Sigmoid colon (tissue), 7 donors: ENCODE measurements around the gene PHC3. TPM values are rescaled to one million over a fixed set of nuclear protein-coding genes. Genes with fewer than 3 reads are reported as not detected.

Source experiments
- DNase-seq: peaks from one replicate; pipeline ENCODE4 v3.0.0-alpha.2; 2019
- H3K27ac ChIP-seq, 4 donors: fragments of 200-600 bp; sonication (generic); one replicate each; pipeline ENCODE4 v1.5.1; 2016 to 2019; ENCODE audit warnings: mild to moderate bottlenecking in 1 of 4
- H3K27me3 ChIP-seq, 3 donors: fragments of 200-600 bp; sonication (generic); one replicate each; pipeline ENCODE4 v1.5.1; 2019; ENCODE audit warnings: mild to moderate bottlenecking in 1 of 3
- H3K36me3 ChIP-seq, 4 donors: fragments of 200-600 bp; sonication (generic); one replicate each; pipeline ENCODE4 v1.5.1; 2016 to 2019
- H3K4me1 ChIP-seq, 4 donors: fragments of 200-600 bp; sonication (generic); one replicate each; pipeline ENCODE4 v1.5.1; 2017 to 2019
- H3K4me3 ChIP-seq, 4 donors: fragments of 200-600 bp; sonication (generic); one replicate each; pipeline ENCODE4 v1.5.1; 2017 to 2019; ENCODE audit warnings: mild to moderate bottlenecking in 2 of 4, moderate library complexity in 1 of 4
- H3K9me3 ChIP-seq, 4 donors: fragments of 200-600 bp in 3 of 4; sonication (generic) in 3 of 4; one replicate each; pipeline versions ENCODE4 v1.5.1 to v1.6.1; 2013 to 2019
- EP300 ChIP-seq, 4 donors: sonication (generic); formaldehyde crosslinking; IDR thresholded peaks; one replicate each; pipeline ENCODE4 v1.6.1; 2017; ENCODE audit warnings: antibody characterized with exemption in 4 of 4
- POLR2A ChIP-seq, 2 donors: fragments of 450-650 bp; IDR thresholded peaks; one replicate each; pipeline ENCODE4 v1.6.1; 2016; ENCODE audit warnings: antibody characterized with exemption in 2 of 2, mild to moderate bottlenecking in 2 of 2, moderate library complexity in 2 of 2
- POLR2AphosphoS5 ChIP-seq, 4 donors: sonication (generic); formaldehyde crosslinking; IDR thresholded peaks; one replicate each; pipeline ENCODE4 v1.6.1; 2017; ENCODE audit warnings: antibody characterized with exemption in 4 of 4
- WGBS, 2 donors: extraction: QIAGEN DNeasy Blood & Tissue Kit; methylation state at CpG; one replicate each; pipeline ENCODE4 v1.1.7; 2013; 5-methylcytosine and 5-hydroxymethylcytosine counted together
- intact Hi-C: fragments of 100-400 bp; cut with DNase I; formaldehyde crosslinking; loops from one replicate; pipeline ENCODE4 v1.15.1; 2023
- polyA plus RNA-seq, 3 donors: library from polyadenylated mRNA; stranded (reverse); fragments of 200-250 nt; gene quantifications; one replicate each; pipeline ENCODE4 v1.2.3, GENCODE V29; 2013
- total RNA-seq, 4 donors: library from RNA; depleted of rRNA; stranded (reverse); fragments of >200 nt; gene quantifications; one replicate each; pipeline ENCODE4 v1.1.0, GENCODE V29; 2016
- TF ChIP-seq, protein P1 (sequence below), 4 experiments: fragments of 450-650 bp in 3 of 4; fragments of 200-600 bp in 1 of 4; IDR thresholded peaks; one replicate each; pipeline ENCODE4 v1.5.1; 2016 to 2019; ENCODE audit warnings: antibody characterized with exemption in 4 of 4, mild to moderate bottlenecking in 3 of 4, moderate library complexity in 2 of 4
- donor health status: healthy with polysubstance abuse.
- donor health status: Bipolar disorder and iron deficiency.
- donor health status: healthy.

PHC3 gene
- total and polyA plus RNA-seq, 7 donors = 3.0 to 85.9 (median 56.4) TPM

DNA sequence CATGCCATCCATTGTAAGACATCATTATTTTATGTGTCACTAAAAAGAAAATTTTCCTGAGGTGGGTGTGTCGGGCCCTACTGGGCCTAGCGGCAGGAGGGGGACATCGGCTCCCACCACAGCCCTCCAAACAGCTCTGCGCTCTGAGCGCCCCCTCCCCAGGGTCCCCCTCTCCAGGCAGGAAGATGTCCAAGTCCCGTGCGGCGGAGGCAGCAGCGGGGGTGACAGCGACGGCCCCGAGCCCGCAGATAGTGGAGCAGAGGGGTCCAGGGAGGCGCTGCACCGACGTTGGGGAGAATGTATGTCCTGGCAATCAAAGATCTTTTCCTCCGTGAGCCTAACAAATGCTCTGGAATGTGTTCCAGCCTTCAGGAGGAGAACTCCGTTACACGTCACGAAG, 119.5 kb downstream of the PHC3 start:
- no peak for DNase-seq
- 97 to 98% methylated on average over 20 of the region's 20 CpGs for WGBS, 2 donors
- Histone ChIP-seq H3K4me1 (no peaks in the 10 kb centered on the region), H3K4me3 (no peak overlapping the region), H3K27ac (no peak overlapping the region), H3K27me3 (no peaks in the 10 kb centered on the region), H3K36me3 (no peaks in the 10 kb centered on the region), H3K9me3 (no peaks in the 10 kb centered on the region)
- no peak for TF ChIP-seq POLR2A (IDR thresholded peaks at IDR 0.05)
- TF ChIP-seq, protein P1, sequence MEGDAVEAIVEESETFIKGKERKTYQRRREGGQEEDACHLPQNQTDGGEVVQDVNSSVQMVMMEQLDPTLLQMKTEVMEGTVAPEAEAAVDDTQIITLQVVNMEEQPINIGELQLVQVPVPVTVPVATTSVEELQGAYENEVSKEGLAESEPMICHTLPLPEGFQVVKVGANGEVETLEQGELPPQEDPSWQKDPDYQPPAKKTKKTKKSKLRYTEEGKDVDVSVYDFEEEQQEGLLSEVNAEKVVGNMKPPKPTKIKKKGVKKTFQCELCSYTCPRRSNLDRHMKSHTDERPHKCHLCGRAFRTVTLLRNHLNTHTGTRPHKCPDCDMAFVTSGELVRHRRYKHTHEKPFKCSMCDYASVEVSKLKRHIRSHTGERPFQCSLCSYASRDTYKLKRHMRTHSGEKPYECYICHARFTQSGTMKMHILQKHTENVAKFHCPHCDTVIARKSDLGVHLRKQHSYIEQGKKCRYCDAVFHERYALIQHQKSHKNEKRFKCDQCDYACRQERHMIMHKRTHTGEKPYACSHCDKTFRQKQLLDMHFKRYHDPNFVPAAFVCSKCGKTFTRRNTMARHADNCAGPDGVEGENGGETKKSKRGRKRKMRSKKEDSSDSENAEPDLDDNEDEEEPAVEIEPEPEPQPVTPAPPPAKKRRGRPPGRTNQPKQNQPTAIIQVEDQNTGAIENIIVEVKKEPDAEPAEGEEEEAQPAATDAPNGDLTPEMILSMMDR (IDR thresholded peaks at IDR 0.05) = no peak
- no peak for TF ChIP-seq POLR2AphosphoS5 (IDR thresholded peaks at IDR 0.05)
- TF ChIP-seq EP300 (IDR thresholded peaks at IDR 0.05) = no peak
- intact Hi-C loops = no loop called here

DNA sequence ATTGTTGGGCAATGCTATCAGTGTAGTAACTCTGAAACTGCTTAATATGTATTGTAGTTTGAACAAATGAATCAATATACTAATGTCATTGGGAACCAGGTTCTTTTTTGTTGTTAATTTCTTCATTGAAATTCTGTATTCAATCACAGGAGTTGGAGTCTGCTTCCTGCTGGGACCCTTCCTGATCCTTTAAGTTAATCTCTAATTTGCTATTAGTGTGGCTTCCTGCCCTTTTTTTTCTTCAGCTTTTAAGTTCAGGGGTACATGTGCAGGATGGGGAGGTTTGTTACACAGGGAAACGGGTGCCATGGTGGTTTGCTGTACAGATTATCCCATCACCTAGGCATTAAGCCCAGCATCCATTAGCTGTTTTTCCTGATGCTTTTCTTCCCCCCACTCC, 122.1 kb downstream of the PHC3 start:
- H3K9me3 ChIP-seq = no peaks in the 10 kb centered on the region
- no peaks in the 10 kb centered on the region for H3K4me1 ChIP-seq
- H3K27me3 ChIP-seq = no peaks in the 10 kb centered on the region
- TF ChIP-seq EP300 (IDR thresholded peaks at IDR 0.05) (no peak), POLR2A (IDR thresholded peaks at IDR 0.05) (no peak)
- H3K36me3 ChIP-seq = no peaks in the 10 kb centered on the region
- intact Hi-C loops = no loop called here
- no peak overlapping the region for H3K4me3 ChIP-seq
- 80 to 100% methylated on average over 1 of the region's 1 CpG for WGBS, 2 donors
- DNase-seq = no peak
- no peak overlapping the region for H3K27ac ChIP-seq

DNA sequence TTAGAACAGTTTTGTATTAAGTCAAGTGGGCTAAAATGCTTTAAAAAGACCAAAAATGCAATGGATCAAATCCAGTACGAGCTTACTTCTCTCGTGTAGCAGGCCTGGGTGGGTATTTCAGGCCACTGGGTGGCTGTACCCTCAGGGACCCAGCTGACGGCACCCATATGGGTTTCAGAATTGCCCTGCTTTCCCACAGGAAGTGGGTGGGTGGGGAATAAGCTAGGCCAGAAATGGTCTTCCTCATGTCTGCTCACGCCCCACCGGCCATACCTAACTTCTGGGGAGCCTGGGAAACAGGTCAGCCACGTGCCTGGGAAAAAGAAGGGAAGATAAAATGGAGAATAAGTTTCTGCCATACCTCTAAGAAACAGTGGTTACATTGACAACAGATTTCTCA, 123.4 kb downstream of the PHC3 start:
- Histone ChIP-seq H3K4me3 (no peak overlapping the region), H3K27ac (no peak overlapping the region), H3K36me3 (no peaks in the 10 kb centered on the region), H3K9me3 (peaks cover 0 to 1% (median 0%) of the 10 kb centered on the region in 4 donors), H3K27me3 (no peaks in the 10 kb centered on the region), H3K4me1 (no peaks in the 10 kb centered on the region)
- intact Hi-C loops = no loop called here
- 64 to 88% methylated on average over 6 of the region's 6 CpGs for WGBS, 2 donors
- no peak for TF ChIP-seq EP300 (IDR thresholded peaks at IDR 0.05)
- TF ChIP-seq POLR2AphosphoS5 (IDR thresholded peaks at IDR 0.05) = no peak
- TF ChIP-seq, protein P1 (IDR thresholded peaks at IDR 0.05) = no peak
- no peak for TF ChIP-seq POLR2A (IDR thresholded peaks at IDR 0.05)
- DNase-seq = no peak

DNA sequence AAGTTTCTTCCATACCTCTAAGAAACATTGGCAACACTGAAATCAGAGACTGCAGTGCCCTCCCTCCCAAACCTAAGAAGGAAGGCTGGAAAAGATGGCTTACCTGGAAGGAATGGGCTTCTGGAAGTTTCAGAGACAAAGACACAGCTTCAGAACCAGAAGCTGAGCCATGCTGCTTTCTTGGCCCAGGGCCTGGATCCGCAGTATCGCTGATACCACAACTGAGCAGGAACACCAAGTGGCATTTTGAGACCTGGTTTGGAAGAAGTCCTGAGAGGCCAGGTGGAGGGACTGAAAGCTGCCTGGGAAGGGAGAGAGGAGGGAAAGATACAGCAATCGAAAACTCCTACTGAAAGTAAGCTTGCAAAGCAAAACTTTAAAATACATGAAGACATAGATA, 124.0 kb downstream of the PHC3 start:
- Histone ChIP-seq H3K27ac (no peak overlapping the region), H3K36me3 (no peaks in the 10 kb centered on the region), H3K4me3 (no peak overlapping the region), H3K27me3 (no peaks in the 10 kb centered on the region), H3K4me1 (no peaks in the 10 kb centered on the region), H3K9me3 (peaks cover 0 to 5% (median 0%) of the 10 kb centered on the region in 4 donors)
- WGBS, 2 donors = 73 to 84% methylated on average over 3 of the region's 3 CpGs
- intact Hi-C loops = no loop called here
- TF ChIP-seq POLR2A (IDR thresholded peaks at IDR 0.05) (no peak), EP300 (IDR thresholded peaks at IDR 0.05) (no peak), POLR2AphosphoS5 (IDR thresholded peaks at IDR 0.05) (no peak)
- TF ChIP-seq, protein P1 (IDR thresholded peaks at IDR 0.05) = no peak
- DNase-seq = no peak

DNA sequence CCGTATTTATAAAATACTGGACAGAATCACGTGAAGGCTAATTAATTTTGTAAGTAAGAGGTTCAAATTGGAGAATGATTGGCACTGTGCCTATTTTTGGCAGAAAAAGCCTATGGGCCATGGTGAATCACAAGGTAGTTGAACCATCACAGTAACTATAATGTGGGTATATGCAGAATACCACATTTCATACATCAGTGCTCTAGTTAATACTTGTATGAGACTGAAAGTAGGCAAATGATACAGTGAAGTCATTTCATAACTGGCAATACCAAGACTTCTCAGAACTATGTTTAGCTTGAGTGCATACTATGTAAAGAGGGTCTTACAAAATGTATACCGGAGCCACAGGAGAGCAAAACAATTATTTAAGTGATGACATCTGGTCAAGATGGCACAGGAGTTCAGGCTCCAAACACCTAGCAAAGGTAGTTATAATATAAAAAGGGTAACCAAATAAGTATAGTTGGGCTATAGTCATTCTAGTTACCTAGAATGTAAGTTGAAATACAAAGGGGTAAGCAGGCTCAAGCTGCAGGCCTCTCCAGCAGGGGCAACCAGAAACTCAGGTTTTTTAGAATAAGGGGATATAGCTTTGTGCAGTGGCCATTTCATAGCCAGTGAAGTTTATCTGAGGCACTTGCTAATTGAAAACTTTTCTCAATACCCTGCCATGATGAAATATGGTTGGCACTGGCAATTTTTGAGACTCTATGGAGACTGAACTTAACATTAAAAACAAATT, 124.7 kb downstream of the PHC3 start:
- Histone ChIP-seq H3K27me3 (no peaks in the 10 kb centered on the region), H3K36me3 (no peaks in the 10 kb centered on the region), H3K9me3 (peaks cover 0 to 6% (median 0%) of the 10 kb centered on the region in 4 donors), H3K27ac (no peak overlapping the region), H3K4me3 (no peak overlapping the region), H3K4me1 (no peaks in the 10 kb centered on the region)
- 85 to 86% methylated on average over 3 of the region's 3 CpGs for WGBS, 2 donors
- no peak for TF ChIP-seq POLR2A (IDR thresholded peaks at IDR 0.05)
- no peak for TF ChIP-seq POLR2AphosphoS5 (IDR thresholded peaks at IDR 0.05)
- TF ChIP-seq, protein P1 (IDR thresholded peaks at IDR 0.05) = no peak
- no peak for TF ChIP-seq EP300 (IDR thresholded peaks at IDR 0.05)
- no peak for DNase-seq
- intact Hi-C loops = no loop called here
